ENCODE measurements around the gene MTOR.

DNA sequence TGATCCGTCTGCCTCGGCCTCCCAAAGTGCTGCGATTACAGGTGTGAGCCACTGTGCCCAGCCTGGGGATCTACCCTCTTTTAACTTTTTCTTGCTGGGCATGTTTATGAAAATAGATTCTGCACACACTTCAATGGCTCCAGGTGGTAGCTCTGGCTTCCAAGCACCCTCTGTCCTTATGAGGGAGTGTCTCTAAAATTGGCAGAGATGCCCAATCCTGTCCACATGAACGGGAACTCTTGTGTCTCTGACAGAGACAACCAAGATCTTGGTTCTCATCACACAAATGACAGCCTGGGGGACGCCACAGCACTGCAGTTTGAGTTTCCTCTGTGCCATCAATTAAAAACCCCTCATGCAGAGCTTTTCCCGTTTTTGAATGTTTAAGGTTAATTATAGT lies 116.6 kb downstream of the MTOR start:
- TF ChIP-seq, protein P1, sequence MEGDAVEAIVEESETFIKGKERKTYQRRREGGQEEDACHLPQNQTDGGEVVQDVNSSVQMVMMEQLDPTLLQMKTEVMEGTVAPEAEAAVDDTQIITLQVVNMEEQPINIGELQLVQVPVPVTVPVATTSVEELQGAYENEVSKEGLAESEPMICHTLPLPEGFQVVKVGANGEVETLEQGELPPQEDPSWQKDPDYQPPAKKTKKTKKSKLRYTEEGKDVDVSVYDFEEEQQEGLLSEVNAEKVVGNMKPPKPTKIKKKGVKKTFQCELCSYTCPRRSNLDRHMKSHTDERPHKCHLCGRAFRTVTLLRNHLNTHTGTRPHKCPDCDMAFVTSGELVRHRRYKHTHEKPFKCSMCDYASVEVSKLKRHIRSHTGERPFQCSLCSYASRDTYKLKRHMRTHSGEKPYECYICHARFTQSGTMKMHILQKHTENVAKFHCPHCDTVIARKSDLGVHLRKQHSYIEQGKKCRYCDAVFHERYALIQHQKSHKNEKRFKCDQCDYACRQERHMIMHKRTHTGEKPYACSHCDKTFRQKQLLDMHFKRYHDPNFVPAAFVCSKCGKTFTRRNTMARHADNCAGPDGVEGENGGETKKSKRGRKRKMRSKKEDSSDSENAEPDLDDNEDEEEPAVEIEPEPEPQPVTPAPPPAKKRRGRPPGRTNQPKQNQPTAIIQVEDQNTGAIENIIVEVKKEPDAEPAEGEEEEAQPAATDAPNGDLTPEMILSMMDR (IDR thresholded peaks at IDR 0.05) = no peak
- TF ChIP-seq POLR2A (IDR thresholded peaks at IDR 0.05) (no peak), POLR2AphosphoS5 (IDR thresholded peaks at IDR 0.05) (no peak), EP300 (IDR thresholded peaks at IDR 0.05) (no peak)
